Endodermal cell (in vitro differentiated cells): ENCODE data around the gene NEK6. TPM values are rescaled to one million over a fixed set of nuclear protein-coding genes. Genes with fewer than 3 reads are reported as not detected.

Source experiments
- DNase-seq: peaks from one replicate; pipeline ENCODE4 v3.0.0-alpha.2; 2017
- H3K27ac ChIP-seq: 2 replicates; pipeline ENCODE4 v1.5.1; 2013; ENCODE audit warnings: mild to moderate bottlenecking, low read depth, low read length, moderate library complexity
- H3K27me3 ChIP-seq: 2 replicates; pipeline ENCODE4 v1.6.1; 2013; ENCODE audit warnings: mild to moderate bottlenecking, low read length, moderate library complexity; ENCODE audit not compliant: insufficient read depth, control insufficient read depth, poor library complexity, severe bottlenecking
- H3K36me3 ChIP-seq: 2 replicates; pipeline ENCODE4 v1.7.0; 2013; ENCODE audit warnings: mild to moderate bottlenecking, low read length, moderate library complexity; ENCODE audit not compliant: control insufficient read depth, insufficient read depth
- H3K4me1 ChIP-seq: one replicate; pipeline ENCODE4 v1.7.0; 2013; ENCODE audit warnings: low read length; ENCODE audit not compliant: control insufficient read depth, insufficient read depth
- H3K4me3 ChIP-seq: 2 replicates; pipeline ENCODE4 v1.5.1; 2013; ENCODE audit warnings: mild to moderate bottlenecking, low read length, moderate library complexity
- H3K9ac ChIP-seq: 2 replicates; pipeline ENCODE4 v1.6.1; 2013; ENCODE audit warnings: mild to moderate bottlenecking, low read length, moderate library complexity; ENCODE audit not compliant: poor library complexity, severe bottlenecking; ENCODE audit errors: extremely low read depth
- H3K9me3 ChIP-seq: 2 replicates; pipeline ENCODE4 v1.6.1; 2013; ENCODE audit warnings: mild to moderate bottlenecking, low read length, moderate library complexity; ENCODE audit not compliant: control insufficient read depth
- H3K27ac Mint-ChIP-seq: 2 replicates; pipeline ENCODE4 v1.8.0; 2020; ENCODE audit warnings: mixed read lengths
- H3K27me3 Mint-ChIP-seq: 2 replicates; pipeline ENCODE4 v1.8.0; 2021; ENCODE audit warnings: mild to moderate bottlenecking, mixed read lengths; ENCODE audit not compliant: insufficient read depth
- H3K36me3 Mint-ChIP-seq: 2 replicates; pipeline ENCODE4 v1.8.0; 2020; ENCODE audit warnings: low read depth, mixed read lengths
- H3K4me1 Mint-ChIP-seq: 2 replicates; pipeline ENCODE4 v1.8.0; 2020; ENCODE audit warnings: mixed read lengths
- H3K4me3 Mint-ChIP-seq: 2 replicates; pipeline ENCODE4 v1.8.0; 2020; ENCODE audit warnings: mild to moderate bottlenecking, moderate library complexity, mixed read lengths
- H3K9me3 Mint-ChIP-seq: 2 replicates; pipeline ENCODE4 v1.8.0; 2020; ENCODE audit warnings: mild to moderate bottlenecking, mixed read lengths
- WGBS, 2 experiments: methylation state at CpG; one replicate each; pipeline versions ENCODE4 v1.1.5 to v1.1.7; 2013; ENCODE audit warnings: missing lambda C conversion rate in 2 of 2, mixed read lengths in 1 of 2; ENCODE audit not compliant: insufficient coverage in 1 of 2, insufficient read length in 1 of 2; 5-methylcytosine and 5-hydroxymethylcytosine counted together
- total RNA-seq, 2 donors: library from RNA; stranded (reverse); fragmentation: NEBNext Ultra II Directional in 1 of 2; extraction: Animal tissue kit (Norgen Biotek cat#: 25700) in 1 of 2; gene quantifications; 2 replicates in 1 of 2; 3 replicates in 1 of 2; pipeline ENCODE4 v1.2.1, GENCODE V29; 2021
- TF ChIP-seq, protein P1 (sequence below): fragments of 200-600 bp; sonication (generic); conservative IDR thresholded peaks from 2 replicates; pipeline ENCODE4 v1.5.0; 2021; ENCODE audit warnings: antibody characterized with exemption, mild to moderate bottlenecking

Gene NEK6
- total RNA-seq, 2 donors from 2014 or later, result 17.1 to 32.5 TPM

DNA sequence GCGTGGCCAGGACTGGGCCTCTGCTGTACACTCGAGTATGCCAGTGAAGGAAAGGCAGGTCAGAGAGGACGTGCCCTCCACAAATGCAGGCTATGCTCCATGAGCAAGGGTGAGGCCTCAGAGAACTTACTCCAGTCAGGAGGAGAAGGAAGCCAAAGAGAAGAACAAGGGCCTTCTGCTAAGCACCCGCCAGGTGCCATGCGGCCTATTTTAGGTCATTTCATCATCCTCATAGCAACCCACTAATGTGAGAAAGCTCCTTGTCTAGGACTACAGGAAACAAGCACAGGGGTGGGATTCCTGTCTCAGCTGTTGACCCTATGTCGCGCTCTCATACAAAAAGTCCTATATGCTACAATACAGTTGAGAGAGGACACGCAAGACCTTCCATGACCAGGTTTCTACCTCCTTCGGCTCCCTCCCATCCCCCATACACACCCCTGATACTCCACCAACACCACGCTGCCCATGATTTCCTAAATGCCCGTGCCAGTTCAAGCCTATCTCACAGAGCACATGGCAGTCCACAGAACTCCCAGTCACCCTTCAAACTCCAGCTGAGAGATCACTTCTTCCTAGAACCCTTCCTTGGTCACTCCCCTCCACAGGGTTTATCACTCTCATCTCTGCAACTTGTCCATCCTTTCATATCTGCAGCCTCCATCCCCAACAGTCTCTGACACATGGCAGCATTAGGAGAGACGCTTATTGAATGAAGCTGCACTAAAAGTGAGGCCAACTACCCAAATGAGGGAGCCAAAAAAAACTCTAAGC, 130.7 kb downstream of the NEK6 start:
- Histone ChIP-seq H3K27ac (no peak overlapping the region), H3K9ac (no peak overlapping the region), H3K36me3 (peaks cover 18% of the 10 kb centered on the region), H3K4me1 (peaks cover 5% of the 10 kb centered on the region), H3K27me3 (no peaks in the 10 kb centered on the region), H3K9me3 (no peaks in the 10 kb centered on the region), H3K4me3 (no peak overlapping the region)
- no peaks in the 10 kb centered on the region for H3K27me3 Mint-ChIP-seq
- DNase-seq, result no peak
- WGBS, 2 experiments, result 89 to 94% methylated on average over 9 to 12 of the region's 12 CpGs
- TF ChIP-seq, protein P1, sequence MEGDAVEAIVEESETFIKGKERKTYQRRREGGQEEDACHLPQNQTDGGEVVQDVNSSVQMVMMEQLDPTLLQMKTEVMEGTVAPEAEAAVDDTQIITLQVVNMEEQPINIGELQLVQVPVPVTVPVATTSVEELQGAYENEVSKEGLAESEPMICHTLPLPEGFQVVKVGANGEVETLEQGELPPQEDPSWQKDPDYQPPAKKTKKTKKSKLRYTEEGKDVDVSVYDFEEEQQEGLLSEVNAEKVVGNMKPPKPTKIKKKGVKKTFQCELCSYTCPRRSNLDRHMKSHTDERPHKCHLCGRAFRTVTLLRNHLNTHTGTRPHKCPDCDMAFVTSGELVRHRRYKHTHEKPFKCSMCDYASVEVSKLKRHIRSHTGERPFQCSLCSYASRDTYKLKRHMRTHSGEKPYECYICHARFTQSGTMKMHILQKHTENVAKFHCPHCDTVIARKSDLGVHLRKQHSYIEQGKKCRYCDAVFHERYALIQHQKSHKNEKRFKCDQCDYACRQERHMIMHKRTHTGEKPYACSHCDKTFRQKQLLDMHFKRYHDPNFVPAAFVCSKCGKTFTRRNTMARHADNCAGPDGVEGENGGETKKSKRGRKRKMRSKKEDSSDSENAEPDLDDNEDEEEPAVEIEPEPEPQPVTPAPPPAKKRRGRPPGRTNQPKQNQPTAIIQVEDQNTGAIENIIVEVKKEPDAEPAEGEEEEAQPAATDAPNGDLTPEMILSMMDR, result no peak
- H3K9me3 Mint-ChIP-seq, result no peaks in the 10 kb centered on the region
- peaks cover 9% of the 10 kb centered on the region for H3K36me3 Mint-ChIP-seq
- no peak overlapping the region for H3K4me3 Mint-ChIP-seq
- H3K27ac Mint-ChIP-seq, result no peak overlapping the region
- H3K4me1 Mint-ChIP-seq, result peaks cover 61% of the 10 kb centered on the region

GRCh38 chr9:124389146-124389939, 131.6 kb downstream of the NEK6 start:
- H3K9ac ChIP-seq, result no peak overlapping the region
- H3K4me1 Mint-ChIP-seq, result peaks cover 61% of the 10 kb centered on the region
- peaks cover 17% of the 10 kb centered on the region for H3K36me3 ChIP-seq
- no peak for DNase-seq
- no peaks in the 10 kb centered on the region for H3K27me3 ChIP-seq
- no peaks in the 10 kb centered on the region for H3K9me3 ChIP-seq
- no peaks in the 10 kb centered on the region for H3K27me3 Mint-ChIP-seq
- no peak overlapping the region for H3K4me3 ChIP-seq
- no peak overlapping the region for H3K27ac ChIP-seq
- H3K4me1 ChIP-seq, result peaks cover 5% of the 10 kb centered on the region
- TF ChIP-seq, protein P1, result no peak
- H3K4me3 Mint-ChIP-seq, result no peak overlapping the region
- 89% methylated on average over 7 of the region's 7 CpGs; no CpG with 5 or more reads in 1 of the 2 experiments for WGBS, 2 experiments
- no peaks in the 10 kb centered on the region for H3K9me3 Mint-ChIP-seq
- H3K27ac Mint-ChIP-seq, result peak overlapping the region; percentile 27
- no peaks in the 10 kb centered on the region for H3K36me3 Mint-ChIP-seq

GRCh38 chr9:124390794-124391658, 133.3 kb downstream of the NEK6 start:
- Mint-ChIP-seq H3K4me1 (peaks cover 56% of the 10 kb centered on the region), H3K27me3 (no peaks in the 10 kb centered on the region), H3K4me3 (peak overlapping the region; percentile 4), H3K36me3 (no peaks in the 10 kb centered on the region), H3K27ac (no peak overlapping the region), H3K9me3 (no peaks in the 10 kb centered on the region)
- H3K27me3 ChIP-seq, result no peaks in the 10 kb centered on the region
- 60 to 68% methylated on average over 8 of the region's 9 CpGs for WGBS, 2 experiments
- H3K9me3 ChIP-seq, result no peaks in the 10 kb centered on the region
- no peak for DNase-seq
- H3K4me1 ChIP-seq, result peaks cover 5% of the 10 kb centered on the region
- no peak overlapping the region for H3K9ac ChIP-seq
- TF ChIP-seq, protein P1, result no peak
- H3K27ac ChIP-seq, result no peak overlapping the region
- peaks cover 22% of the 10 kb centered on the region for H3K36me3 ChIP-seq
- H3K4me3 ChIP-seq, result peak overlapping the region; percentile 37
